ENCODE data around the gene FSHR. TPM values are rescaled to one million over a fixed set of nuclear protein-coding genes. Genes with fewer than 3 reads are reported as not detected.

Gene FSHR
- total and polyA plus RNA-seq, 4 donors, result not detected

- Histone ChIP-seq H3K4me1 (ENCODE audit: control insufficient read depth in 4 of 4, insufficient read depth in 4 of 4, low read length in 3 of 4) (no peaks in the 10 kb centered on the region), H3K27ac (ENCODE audit: low read depth in 1 of 2, low read length in 2 of 2) (no peak overlapping the region), H3K36me3 (ENCODE audit: control insufficient read depth in 4 of 4, insufficient read depth in 3 of 4, low read depth in 1 of 4, low read length in 3 of 4) (no peaks in the 10 kb centered on the region), H3K9me3 (ENCODE audit: control insufficient read depth in 4 of 4, low read length in 3 of 4) (no peaks in the 10 kb centered on the region), H3K9ac (ENCODE audit: low read depth in 1 of 2, low read length in 2 of 2) (no peak overlapping the region), H3K27me3 (ENCODE audit: control insufficient read depth in 4 of 4, insufficient read depth in 4 of 4, low read length in 3 of 4) (no peaks in the 10 kb centered on the region), H3K4me3 (ENCODE audit: low read depth in 1 of 3, low read length in 3 of 3) (no peak overlapping the region)
- WGBS, result 56% methylated on average over 5 of the region's 5 CpGs
- TF ChIP-seq ATF3 (IDR thresholded peaks at IDR 0.05) (no peak), JUND (IDR thresholded peaks at IDR 0.05) (no peak), FOXA1 (IDR thresholded peaks at IDR 0.05) (no peak), RXRA (IDR thresholded peaks at IDR 0.05) (no peak), HNF4A (conservative IDR thresholded peaks at IDR 0.05) (no peak), FOXA2 (IDR thresholded peaks at IDR 0.05) (no peak), CTCF (IDR thresholded peaks at IDR 0.05; ENCODE audit: low read depth, low read length, missing input control) (no peak), RAD21 (IDR thresholded peaks at IDR 0.05) (no peak), ZBTB33 (IDR thresholded peaks at IDR 0.05) (no peak), REST (IDR thresholded peaks at IDR 0.05) (no peak), NR2F2 (IDR thresholded peaks at IDR 0.05) (no peak), MAX (IDR thresholded peaks at IDR 0.05) (no peak), HNF4G (IDR thresholded peaks at IDR 0.05) (no peak), EGR1 (IDR thresholded peaks at IDR 0.05; ENCODE audit: low read depth in 2 of 2) (no peak), GABPA (IDR thresholded peaks at IDR 0.05 in 1 of 2, conservative IDR thresholded peaks at IDR 0.05 in 1 of 2) (no peak), TAF1 (conservative IDR thresholded peaks at IDR 0.05) (no peak), YY1 (IDR thresholded peaks at IDR 0.05) (no peak)
- no peak for DNase-seq (ENCODE audit: low spot score)
These were observed 151.1 kb downstream of the FSHR start for GRCh38 chr2:49003201-49003600.

- no peaks in the 10 kb centered on the region for H3K9me3 ChIP-seq (ENCODE audit: control insufficient read depth in 4 of 4, low read length in 3 of 4)
- no peak overlapping the region for H3K4me3 ChIP-seq (ENCODE audit: low read depth in 1 of 3, low read length in 3 of 3)
- TF ChIP-seq JUND (IDR thresholded peaks at IDR 0.05) (no peak), HNF4G (IDR thresholded peaks at IDR 0.05) (no peak), SP1 (IDR thresholded peaks at IDR 0.05) (no peak), RXRA (IDR thresholded peaks at IDR 0.05) (no peak), HNF4A (conservative IDR thresholded peaks at IDR 0.05) (no peak), RAD21 (IDR thresholded peaks at IDR 0.05) (no peak), REST (IDR thresholded peaks at IDR 0.05) (no peak), NR2F2 (IDR thresholded peaks at IDR 0.05) (no peak), MAX (IDR thresholded peaks at IDR 0.05) (no peak), EGR1 (IDR thresholded peaks at IDR 0.05; ENCODE audit: low read depth in 2 of 2) (no peak), FOXA1 (IDR thresholded peaks at IDR 0.05) (no peak), TAF1 (conservative IDR thresholded peaks at IDR 0.05) (no peak), FOXA2 (IDR thresholded peaks at IDR 0.05) (no peak), ATF3 (IDR thresholded peaks at IDR 0.05) (no peak), GABPA (IDR thresholded peaks at IDR 0.05 in 1 of 2, conservative IDR thresholded peaks at IDR 0.05 in 1 of 2) (no peak)
- no peak overlapping the region for H3K27ac ChIP-seq (ENCODE audit: low read depth in 1 of 2, low read length in 2 of 2)
- H3K36me3 ChIP-seq (ENCODE audit: control insufficient read depth in 4 of 4, insufficient read depth in 3 of 4, low read depth in 1 of 4, low read length in 3 of 4), result no peaks in the 10 kb centered on the region
- no peak for DNase-seq (ENCODE audit: low spot score)
- H3K27me3 ChIP-seq (ENCODE audit: control insufficient read depth in 4 of 4, insufficient read depth in 4 of 4, low read length in 3 of 4), result no peaks in the 10 kb centered on the region
- H3K4me1 ChIP-seq (ENCODE audit: control insufficient read depth in 4 of 4, insufficient read depth in 4 of 4, low read length in 3 of 4), result no peaks in the 10 kb centered on the region
- 63% methylated on average over 3 of the region's 3 CpGs for WGBS
- H3K9ac ChIP-seq (ENCODE audit: low read depth in 1 of 2, low read length in 2 of 2), result no peak overlapping the region
These were observed 151.6 kb downstream of the FSHR start for GRCh38 chr2:49002750-49003149.
